PC-3 (cell line): ENCODE results near the gene ARSG.
"Not testable (repeated sequence)": the region's sequence is repeated elsewhere in the genome, so short reads cannot be mapped to it uniquely, and the experiment has no call there.

Experiments
- EZH2 ChIP-seq: fragments of 300-600 bp; sonication (generic); IDR thresholded peaks from one replicate; pipeline ENCODE4 v1.6.1; 2017; ENCODE audit warnings: antibody characterized with exemption, mild to moderate bottlenecking, low read length; ENCODE audit not compliant: unreplicated experiment
- EZH2phosphoT487 ChIP-seq: fragments of 300-600 bp; sonication (generic); IDR thresholded peaks from 2 replicates; pipeline ENCODE4 v1.6.1; 2018; ENCODE audit warnings: mild to moderate bottlenecking, antibody characterized with exemption, low read length, borderline replicate concordance
- TF ChIP-seq, protein P1 (sequence below): fragments of 300-600 bp; sonication (generic); conservative IDR thresholded peaks from 2 replicates; pipeline ENCODE4 v1.5.1; 2017; ENCODE audit warnings: antibody characterized with exemption, low read depth, mild to moderate bottlenecking, low read length

- TF ChIP-seq, protein P1, sequence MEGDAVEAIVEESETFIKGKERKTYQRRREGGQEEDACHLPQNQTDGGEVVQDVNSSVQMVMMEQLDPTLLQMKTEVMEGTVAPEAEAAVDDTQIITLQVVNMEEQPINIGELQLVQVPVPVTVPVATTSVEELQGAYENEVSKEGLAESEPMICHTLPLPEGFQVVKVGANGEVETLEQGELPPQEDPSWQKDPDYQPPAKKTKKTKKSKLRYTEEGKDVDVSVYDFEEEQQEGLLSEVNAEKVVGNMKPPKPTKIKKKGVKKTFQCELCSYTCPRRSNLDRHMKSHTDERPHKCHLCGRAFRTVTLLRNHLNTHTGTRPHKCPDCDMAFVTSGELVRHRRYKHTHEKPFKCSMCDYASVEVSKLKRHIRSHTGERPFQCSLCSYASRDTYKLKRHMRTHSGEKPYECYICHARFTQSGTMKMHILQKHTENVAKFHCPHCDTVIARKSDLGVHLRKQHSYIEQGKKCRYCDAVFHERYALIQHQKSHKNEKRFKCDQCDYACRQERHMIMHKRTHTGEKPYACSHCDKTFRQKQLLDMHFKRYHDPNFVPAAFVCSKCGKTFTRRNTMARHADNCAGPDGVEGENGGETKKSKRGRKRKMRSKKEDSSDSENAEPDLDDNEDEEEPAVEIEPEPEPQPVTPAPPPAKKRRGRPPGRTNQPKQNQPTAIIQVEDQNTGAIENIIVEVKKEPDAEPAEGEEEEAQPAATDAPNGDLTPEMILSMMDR, result not testable (repeated sequence)
- TF ChIP-seq EZH2, EZH2phosphoT487: not testable (repeated sequence)
These were observed 34.6 kb upstream of the ARSG start for GRCh38 chr17:68256701-68257100.
